Omental fat pad (tissue), 4 donors: Measurements from ENCODE around the gene PGA5. TPM values are rescaled to one million over a fixed set of nuclear protein-coding genes. Genes with fewer than 3 reads are reported as not detected.

Source experiments
- ATAC-seq: fragments of 150-250 bp; one replicate; pipeline ENCODE4 v1.9.1; 2016; ENCODE audit warnings: mild to moderate bottlenecking, moderate library complexity; ENCODE audit not compliant: low FRiP score
- DNase-seq: peaks from one replicate; pipeline ENCODE4 v3.0.0-alpha.2; 2019; ENCODE audit warnings: low spot score
- total RNA-seq, 4 donors: library from RNA; depleted of rRNA; stranded (reverse); fragments of >200 nt; gene quantifications; one replicate each; pipeline ENCODE4 v1.1.0, GENCODE V29; 2016
- TF ChIP-seq, protein P1 (sequence below), 3 donors: fragments of 450-650 bp; IDR thresholded peaks; one replicate each; pipeline ENCODE4 v1.5.1; 2016 to 2017; ENCODE audit warnings: antibody characterized with exemption in 3 of 3, mild to moderate bottlenecking in 3 of 3, moderate library complexity in 2 of 3

Gene PGA5
- total RNA-seq, 4 donors from 2014 or later: 2.0 to 5.0 (median 4.3) TPM; not detected in 1

DNA sequence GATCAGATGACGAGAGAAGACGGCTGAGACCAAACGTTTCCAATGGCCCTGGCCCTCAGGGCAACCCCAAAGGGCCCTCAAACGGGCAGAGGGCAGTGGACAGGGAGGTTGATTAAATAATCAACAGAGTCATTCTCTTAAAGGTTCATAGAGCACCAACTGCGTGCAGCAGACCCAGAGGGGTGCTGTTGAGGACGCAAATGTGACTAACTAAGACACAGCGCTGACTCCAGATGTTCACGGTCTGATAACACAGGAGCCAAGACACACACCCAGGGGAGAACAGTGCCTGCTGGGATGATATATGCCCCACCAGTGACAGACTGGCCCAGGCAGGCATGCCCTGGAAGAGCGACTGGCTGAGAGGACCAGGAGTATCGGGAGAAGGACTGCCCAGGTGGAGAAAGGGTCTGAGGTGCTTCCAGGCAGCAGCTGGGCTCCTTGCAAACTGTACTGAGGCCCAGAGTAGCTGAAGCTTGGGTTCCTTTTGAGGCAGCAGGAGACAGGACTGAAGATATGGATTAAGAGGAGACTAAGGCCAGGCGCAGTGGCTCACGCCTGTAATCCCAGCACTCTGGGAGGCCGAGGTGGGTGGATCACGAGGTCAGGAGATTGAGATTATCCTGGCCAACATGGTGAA is 46.5 kb downstream of the PGA5 start:
- TF ChIP-seq, protein P1, sequence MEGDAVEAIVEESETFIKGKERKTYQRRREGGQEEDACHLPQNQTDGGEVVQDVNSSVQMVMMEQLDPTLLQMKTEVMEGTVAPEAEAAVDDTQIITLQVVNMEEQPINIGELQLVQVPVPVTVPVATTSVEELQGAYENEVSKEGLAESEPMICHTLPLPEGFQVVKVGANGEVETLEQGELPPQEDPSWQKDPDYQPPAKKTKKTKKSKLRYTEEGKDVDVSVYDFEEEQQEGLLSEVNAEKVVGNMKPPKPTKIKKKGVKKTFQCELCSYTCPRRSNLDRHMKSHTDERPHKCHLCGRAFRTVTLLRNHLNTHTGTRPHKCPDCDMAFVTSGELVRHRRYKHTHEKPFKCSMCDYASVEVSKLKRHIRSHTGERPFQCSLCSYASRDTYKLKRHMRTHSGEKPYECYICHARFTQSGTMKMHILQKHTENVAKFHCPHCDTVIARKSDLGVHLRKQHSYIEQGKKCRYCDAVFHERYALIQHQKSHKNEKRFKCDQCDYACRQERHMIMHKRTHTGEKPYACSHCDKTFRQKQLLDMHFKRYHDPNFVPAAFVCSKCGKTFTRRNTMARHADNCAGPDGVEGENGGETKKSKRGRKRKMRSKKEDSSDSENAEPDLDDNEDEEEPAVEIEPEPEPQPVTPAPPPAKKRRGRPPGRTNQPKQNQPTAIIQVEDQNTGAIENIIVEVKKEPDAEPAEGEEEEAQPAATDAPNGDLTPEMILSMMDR (IDR thresholded peaks at IDR 0.05): no peak
- ATAC-seq: no peak

DNA sequence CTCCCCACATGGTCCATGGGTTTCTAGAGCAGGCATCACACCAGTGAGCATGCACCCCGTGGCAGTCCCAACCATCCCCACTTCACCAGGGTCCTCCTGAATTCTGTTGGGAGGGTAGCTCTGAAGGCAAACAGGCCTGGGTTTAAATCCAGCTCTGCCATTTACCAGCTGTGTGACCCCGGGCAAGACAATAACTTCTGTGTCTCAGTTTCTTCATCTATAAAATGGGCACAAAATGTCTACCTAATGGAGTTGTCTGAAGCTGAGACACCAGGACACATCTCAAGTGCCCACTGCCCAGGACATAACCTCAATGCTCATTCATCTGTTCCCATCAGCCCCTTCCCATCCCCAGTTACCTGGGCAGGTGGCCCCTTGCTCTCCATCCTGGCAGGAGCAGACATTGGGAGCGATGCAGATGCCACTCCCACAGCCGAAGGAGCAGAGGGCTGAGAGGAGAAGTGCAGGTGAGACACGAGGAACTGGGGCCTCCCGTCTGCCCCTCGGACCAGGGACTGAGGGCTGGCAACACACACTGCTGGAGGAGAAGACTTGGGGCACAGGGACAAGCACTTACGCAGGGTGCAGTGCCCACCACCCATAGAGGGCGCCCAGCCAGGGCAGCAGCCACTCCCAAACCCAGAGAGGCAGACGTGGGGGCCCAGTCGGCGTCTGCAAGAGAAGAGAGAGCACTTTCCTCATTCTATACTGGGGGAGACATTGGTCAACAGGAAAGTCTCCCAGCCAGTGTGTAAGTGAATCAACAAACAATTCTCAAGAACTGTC is 50.1 kb downstream of the PGA5 start:
- DNase-seq (no peak), ATAC-seq (no peak)
- TF ChIP-seq, protein P1 (IDR thresholded peaks at IDR 0.05): no peak

More for the DNA sequence above, 46.5 kb downstream of the PGA5 start:
- no peak for DNase-seq

DNA sequence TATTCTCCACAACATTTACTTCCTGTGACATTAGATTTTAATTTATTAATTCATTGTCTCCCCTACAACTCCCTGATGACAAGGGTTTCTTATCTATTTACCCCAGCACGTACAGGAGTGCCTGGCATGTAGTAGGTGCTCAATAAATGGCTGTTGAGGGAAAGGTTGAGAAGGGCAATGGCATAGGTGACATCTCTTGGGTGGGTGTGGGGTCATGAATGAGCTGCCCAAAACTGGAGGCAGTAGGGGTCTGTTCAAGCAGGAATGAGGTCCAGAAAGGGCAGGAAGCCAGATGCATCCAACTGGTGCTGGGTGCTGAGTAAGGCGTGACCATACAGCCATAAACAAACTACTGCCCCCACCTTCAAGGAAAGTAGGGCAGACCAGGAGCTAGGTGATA is 51.4 kb downstream of the PGA5 start:
- TF ChIP-seq, protein P1 (IDR thresholded peaks at IDR 0.05): no peak
- ATAC-seq (no peak), DNase-seq (no peak)

DNA sequence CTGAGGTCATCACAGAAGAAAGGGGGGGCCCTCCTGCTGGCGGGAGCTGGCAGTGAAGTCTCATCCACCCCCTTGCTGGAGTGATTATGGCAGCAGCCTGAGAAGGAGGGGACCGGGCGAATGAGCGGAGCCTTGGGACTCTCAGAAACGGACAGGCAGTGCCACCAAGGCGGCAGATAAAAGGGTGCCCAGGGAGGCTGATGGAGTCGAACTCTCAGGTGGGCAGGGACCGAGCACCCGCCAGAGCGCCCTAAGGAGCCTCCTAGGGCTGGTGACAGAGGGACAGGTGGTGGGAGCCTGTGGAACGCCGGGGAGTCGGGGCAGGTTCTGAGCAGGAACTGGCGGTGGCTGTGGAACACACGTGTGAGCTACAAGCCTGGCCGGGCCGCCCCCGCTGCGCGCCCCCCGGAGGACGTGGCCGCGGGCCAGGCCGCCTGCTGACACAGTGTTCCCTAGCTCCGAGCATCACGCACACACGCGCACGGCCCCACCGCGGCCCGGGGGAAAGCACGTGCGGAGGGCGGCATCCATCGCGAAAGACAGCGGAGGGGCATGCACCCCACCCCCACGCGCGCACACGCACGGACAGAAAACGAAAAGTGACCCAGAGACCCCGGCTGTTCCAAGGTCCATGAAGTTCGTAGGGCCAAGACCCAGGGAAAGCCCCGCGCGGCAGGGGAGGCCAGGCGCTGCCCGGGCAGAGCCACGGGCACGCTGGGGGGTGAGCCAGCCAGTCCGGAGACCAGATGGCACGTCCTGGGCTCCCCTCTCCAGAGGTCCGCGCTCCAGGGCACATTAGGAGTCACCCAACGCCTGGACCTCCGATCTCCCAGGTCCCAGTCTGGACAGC is 53.1 kb downstream of the PGA5 start:
- TF ChIP-seq, protein P1 (IDR thresholded peaks at IDR 0.05): no peak
- ATAC-seq (peak; percentile 63), DNase-seq (peak; percentile 29)

DNA sequence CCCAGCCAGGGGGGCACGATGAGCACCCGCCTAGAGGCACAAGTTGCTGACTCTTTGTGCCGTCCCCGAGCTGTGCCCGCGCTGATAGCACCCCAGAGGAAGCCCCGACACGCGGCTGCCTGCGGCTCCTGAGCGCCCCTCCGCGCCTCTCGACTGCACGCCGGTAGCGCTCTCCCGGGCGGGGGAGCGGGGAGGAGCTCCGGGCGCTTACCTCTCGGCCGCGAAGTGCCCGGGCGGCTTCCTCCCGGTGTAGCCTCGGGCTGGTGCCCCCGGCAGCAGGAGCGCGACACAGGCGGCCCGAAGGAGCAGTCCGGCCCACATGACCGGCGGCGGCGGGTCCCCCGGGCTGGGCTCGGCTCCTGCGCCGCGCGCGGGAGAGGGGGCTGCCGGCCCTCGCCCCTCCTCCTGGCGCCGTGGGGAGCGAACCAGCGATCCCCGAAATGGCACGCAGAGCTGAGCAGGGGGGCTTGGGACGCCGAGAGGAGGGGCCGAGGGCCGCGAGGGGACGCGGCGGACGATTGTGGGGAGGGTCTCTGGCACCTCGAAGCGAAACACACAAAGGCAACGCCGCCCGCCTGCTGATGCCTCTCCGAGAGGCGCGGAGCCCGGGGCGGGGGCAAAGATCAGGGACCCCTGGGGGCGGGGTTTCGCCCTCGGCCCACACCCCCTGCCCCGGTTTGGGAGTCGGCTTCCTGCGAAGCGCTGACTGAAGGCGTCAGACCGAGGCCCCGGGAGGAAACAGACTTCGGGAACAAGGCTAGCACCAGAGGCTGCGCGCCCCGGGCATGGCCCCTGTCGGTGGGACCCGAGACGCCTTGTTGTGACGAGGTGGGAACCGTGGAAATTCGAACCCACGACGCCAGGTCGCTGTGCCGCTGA is 54.0 kb downstream of the PGA5 start, which contains the start of gene VWCE:
VWCE (minus strand) TSS at position 600 of the 879 bp plus-strand sequence; CDS start at position 321, 279 bp downstream.
- TF ChIP-seq, protein P1 (IDR thresholded peaks at IDR 0.05): no peak
- peak; percentile 46 for ATAC-seq
- no peak for DNase-seq

DNA sequence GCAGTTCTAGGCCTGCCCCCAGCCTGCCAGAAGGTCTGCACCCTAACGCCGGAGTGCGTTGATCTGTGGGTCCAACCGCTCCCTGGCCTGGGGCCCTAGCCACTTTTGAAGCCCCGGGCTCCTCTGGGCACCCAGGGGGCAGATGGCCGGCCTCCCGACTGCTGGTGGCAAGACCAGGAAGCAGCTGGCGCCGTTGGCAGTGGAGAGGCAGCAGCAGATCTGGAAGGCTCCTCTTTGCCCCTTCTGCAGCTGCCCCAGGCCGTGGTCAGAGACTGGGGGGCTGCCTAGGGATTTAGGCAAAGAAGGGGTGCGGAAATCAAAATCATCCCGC is 54.6 kb downstream of the PGA5 start:
- DNase-seq (no peak), ATAC-seq (no peak)
- TF ChIP-seq, protein P1 (IDR thresholded peaks at IDR 0.05): no peak
